HepG2 (cell line): ENCODE measurements around the gene NEU4. TPM values are rescaled to one million over a fixed set of nuclear protein-coding genes. Genes with fewer than 3 reads are reported as not detected.

ENCODE experiments used
- AFF4 ChIP-seq: sonication (generic); formaldehyde crosslinking; IDR thresholded peaks from 2 replicates; pipeline ENCODE4 v1.4.0; 2020; ENCODE audit warnings: missing genetic modification reagents
- BRD4 ChIP-seq: sonication (generic); formaldehyde crosslinking; IDR thresholded peaks from 2 replicates; pipeline ENCODE4 v1.4.0; 2020; ENCODE audit warnings: missing genetic modification reagents
- HNRNPUL1 ChIP-seq: fragments of 200-400 bp; formaldehyde crosslinking; IDR thresholded peaks from 2 replicates; pipeline ENCODE4 v1.6.1; 2017; ENCODE audit warnings: low read depth, mild to moderate bottlenecking, low read length, moderate library complexity
- KDM1A ChIP-seq: IDR thresholded peaks from 2 replicates; pipeline ENCODE4 v1.6.1; 2016; ENCODE audit warnings: missing compliant biosample characterization
- MAZ ChIP-seq, 2 experiments: sonication (generic) in 1 of 2; formaldehyde crosslinking in 1 of 2; IDR thresholded peaks; 2 replicates each; pipeline versions ENCODE4 v1.5.0 to v1.6.1; 2012 to 2020; ENCODE audit warnings: low read depth in 2 of 2, mild to moderate bottlenecking in 2 of 2, borderline replicate concordance in 1 of 2, improper control_type of control experiment in 1 of 2, low read length in 1 of 2, missing genetic modification reagents in 1 of 2, moderate library complexity in 1 of 2
- PRDM10 ChIP-seq: sonication (generic); formaldehyde crosslinking; IDR thresholded peaks from 2 replicates; pipeline ENCODE4 v1.4.0; 2020; ENCODE audit warnings: low read depth, missing genetic modification reagents
- SMARCE1 ChIP-seq: fragments of 450-650 bp; IDR thresholded peaks from 2 replicates; pipeline ENCODE4 v1.6.1; 2017; ENCODE audit warnings: borderline replicate concordance
- SP2 ChIP-seq: sonication (generic); formaldehyde crosslinking; IDR thresholded peaks from 2 replicates; pipeline ENCODE4 v1.5.1; 2020; ENCODE audit warnings: mild to moderate bottlenecking, missing genetic modification reagents
- SRF ChIP-seq: IDR thresholded peaks from 2 replicates; pipeline ENCODE4 v1.6.1; 2011; ENCODE audit warnings: mild to moderate bottlenecking, low read depth, low read length, moderate library complexity
- ZFY ChIP-seq: sonication (generic); formaldehyde crosslinking; IDR thresholded peaks from 2 replicates; pipeline ENCODE4 v1.4.0; 2020; ENCODE audit warnings: missing genetic modification reagents
- ZNF260 ChIP-seq: sonication (generic); formaldehyde crosslinking; IDR thresholded peaks from 2 replicates; pipeline ENCODE4 v1.4.0; 2020; ENCODE audit warnings: missing genetic modification reagents, low read depth, mild to moderate bottlenecking, borderline replicate concordance
- ZNF280D ChIP-seq: sonication (generic); formaldehyde crosslinking; IDR thresholded peaks from 2 replicates; pipeline ENCODE4 v1.5.1; 2020; ENCODE audit warnings: mild to moderate bottlenecking, missing genetic modification reagents
- ZNF513 ChIP-seq: sonication (generic); formaldehyde crosslinking; conservative IDR thresholded peaks from 2 replicates; pipeline ENCODE4 v1.5.0; 2020; ENCODE audit warnings: missing genetic modification reagents
- ZNF766 ChIP-seq: sonication (generic); formaldehyde crosslinking; IDR thresholded peaks from 2 replicates; pipeline ENCODE4 v1.5.0; 2020; ENCODE audit warnings: missing genetic modification reagents, borderline replicate concordance
- ZNF782 ChIP-seq: sonication (generic); formaldehyde crosslinking; IDR thresholded peaks from 2 replicates; pipeline ENCODE4 v1.4.0; 2020; ENCODE audit warnings: missing genetic modification reagents, mild to moderate bottlenecking, borderline replicate concordance
- ZNF792 ChIP-seq: IDR thresholded peaks from 2 replicates; pipeline ENCODE4 v1.6.1; 2016
- polyA plus RNA-seq, 8 experiments: library from polyadenylated mRNA; depleted of rRNA in 3 of 8; stranded (reverse) in 7 of 8; unstranded in 1 of 8; fragments of >200 nt; fragmentation: Illumina TruSeq in 4 of 8; extraction: Trizol in 4 of 8; gene quantifications; 2 replicates each; pipeline versions ENCODE4 v1.2.1 to v1.2.3, GENCODE V29; 2011 to 2016; ENCODE audit warnings: low read depth in 4 of 8, missing spikeins in 1 of 8, mixed read lengths in 1 of 8; ENCODE audit not compliant: insufficient read depth in 1 of 8
- total RNA-seq, 5 experiments: library from RNA; depleted of rRNA; stranded (reverse); fragments of >200 nt; fragmentation: Illumina TruSeq; extraction: Trizol; gene quantifications; 2 replicates each; pipeline ENCODE4 v1.2.3, GENCODE V29; 2016; ENCODE audit warnings: low read depth in 1 of 5

NEU4 gene
- total and polyA plus RNA-seq, 2 of the 13 experiments (the other 11 are each of a cell fraction or from before 2014, with no cell fraction given) = 53.5 to 107 TPM

- no peak; the same call in 1 of the 2 replicates for TF ChIP-seq ZNF782
- peak; percentile 94 for TF ChIP-seq ZFY (CRISPR knock-in tag)
- TF ChIP-seq ZNF260 (CRISPR knock-in tag) = 0 out of 2 replicates have a peak, but pooled peaks have one; percentile 45
- peak; percentile 91; the same call in 1 of the 2 replicates for TF ChIP-seq MAZ (IDR thresholded peaks at IDR 0.05; ENCODE audit: borderline replicate concordance, low read depth, low read length)
- peak; percentile 98 for TF ChIP-seq MAZ (CRISPR knock-in tag; IDR thresholded peaks at IDR 0.05; ENCODE audit: low read depth)
- peak; percentile 98 for TF ChIP-seq ZNF792 (CRISPR knock-in tag)
- peak; percentile 78 for TF ChIP-seq PRDM10 (CRISPR knock-in tag)
- TF ChIP-seq SMARCE1 = no peak
- TF ChIP-seq ZNF280D (CRISPR knock-in tag) = peak; percentile 71
- TF ChIP-seq KDM1A (CRISPR knock-in tag) = peak; percentile 57
- TF ChIP-seq SRF = no peak
- peak; percentile 97 for TF ChIP-seq AFF4
- TF ChIP-seq HNRNPUL1 = no peak
- TF ChIP-seq ZNF766 (CRISPR knock-in tag) = peak; percentile 81
- no peak for TF ChIP-seq ZNF513 (CRISPR knock-in tag)
- no peak; the same call in 1 of the 2 replicates for TF ChIP-seq SP2 (CRISPR knock-in tag)
- peak; percentile 98 for TF ChIP-seq BRD4 (CRISPR knock-in tag)
Observed at GRCh38 chr2:241770185-241770935, 38.6 kb upstream of the NEU4 start (continued).
